H1 (cell line): Measurements from ENCODE around the gene SCCPDH.

Experiments
- CREB1 ChIP-seq: IDR thresholded peaks from 2 replicates; pipeline ENCODE4 v1.6.1; 2012; ENCODE audit warnings: inconsistent platforms
- CTCF ChIP-seq, 3 experiments: IDR thresholded peaks; 1 replicate in 2 of 3; 2 replicates in 1 of 3; pipeline versions ENCODE4 v1.5.1 to v1.6.1; 2011; ENCODE audit warnings: low read length in 3 of 3, mild to moderate bottlenecking in 3 of 3, inconsistent platforms in 2 of 3, low read depth in 1 of 3, moderate library complexity in 1 of 3; ENCODE audit not compliant: insufficient read depth in 1 of 3; ENCODE audit errors: control extremely low read depth in 1 of 3
- E2F6 ChIP-seq: IDR thresholded peaks from 2 replicates; pipeline ENCODE4 v1.6.1; 2012; ENCODE audit warnings: inconsistent platforms
- EGR1 ChIP-seq: IDR thresholded peaks from 2 replicates; pipeline ENCODE4 v1.6.1; 2011; ENCODE audit warnings: low read depth, low read length, borderline replicate concordance
- KDM1A ChIP-seq: fragments of 200-600, 300-600 bp; sonication (generic); IDR thresholded peaks from 2 replicates; pipeline ENCODE4 v1.7.1; 2016; ENCODE audit warnings: mild to moderate bottlenecking, low read length, borderline replicate concordance
- POLR2A ChIP-seq, 2 experiments: IDR thresholded peaks; 1 replicate in 1 of 2; 2 replicates in 1 of 2; pipeline ENCODE4 v1.6.1; 2011; ENCODE audit warnings: low read depth in 2 of 2, low read length in 2 of 2, mild to moderate bottlenecking in 2 of 2; ENCODE audit errors: control extremely low read depth in 1 of 2
- TAF1 ChIP-seq: IDR thresholded peaks from 2 replicates; pipeline ENCODE4 v1.6.1; 2011; ENCODE audit warnings: mild to moderate bottlenecking, low read depth, low read length

- TF ChIP-seq E2F6, result no peak
- no peak for TF ChIP-seq CREB1
- TF ChIP-seq CTCF (IDR thresholded peaks at IDR 0.05; ENCODE audit: control extremely low read depth in 1 of 3, insufficient read depth in 1 of 3, low read depth in 1 of 3, low read length in 3 of 3), result no peak
- TF ChIP-seq KDM1A, result no peak
- TF ChIP-seq TAF1, result no peak
- no peak for TF ChIP-seq POLR2A (IDR thresholded peaks at IDR 0.05; ENCODE audit: control extremely low read depth in 1 of 2, low read depth in 2 of 2, low read length in 2 of 2)
- TF ChIP-seq EGR1, result no peak
Observed at GRCh38 chr1:246790833-246791232, 66.6 kb downstream of the SCCPDH start.
